ENCODE measurements around the gene FGD6. TPM values are rescaled to one million over a fixed set of nuclear protein-coding genes. Genes with fewer than 3 reads are reported as not detected.

The FGD6 gene
- total RNA-seq, 2 donors from 2014 or later, result 7.4 to 11.4 TPM

GRCh38 chr12:95073698-95074520 is 143.4 kb downstream of the FGD6 start:
- no peak for DNase-seq (ENCODE audit: low spot score)
- intact Hi-C loops (cut with DNase I), result no loop called here

GRCh38 chr12:95072900-95073697 is 144.2 kb downstream of the FGD6 start, which contains the start of gene NR2C1:
NR2C1 (minus strand) TSS chr12:95073618; CDS start chr12:95067384, 6,234 bp downstream.
- DNase-seq (ENCODE audit: low spot score), result peak; percentile 98
- intact Hi-C loops (cut with DNase I), result no loop called here

GRCh38 chr12:95070378-95070777 is 146.9 kb downstream of the FGD6 start:
- intact Hi-C loops (cut with DNase I), result no loop called here
- no peak for DNase-seq (ENCODE audit: low spot score)

GRCh38 chr12:95066091-95066855 is 151.0 kb downstream of the FGD6 start:
- intact Hi-C loops (cut with DNase I), result no loop called here
- no peak for DNase-seq (ENCODE audit: low spot score)

- intact Hi-C loops (cut with DNase I), result no loop called here
- DNase-seq (ENCODE audit: low spot score), result no peak
These were observed 156.3 kb downstream of the FGD6 start for GRCh38 chr12:95060951-95061350.

GRCh38 chr12:95059984-95060383 is 157.3 kb downstream of the FGD6 start:
- intact Hi-C loops (cut with DNase I), result no loop called here
- no peak for DNase-seq (ENCODE audit: low spot score)

GRCh38 chr12:95057424-95057823 is 159.8 kb downstream of the FGD6 start:
- DNase-seq (ENCODE audit: low spot score), result no peak
- intact Hi-C loops (cut with DNase I), result no loop called here

- DNase-seq (ENCODE audit: low spot score), result no peak
- intact Hi-C loops (cut with DNase I), result no loop called here
These were observed 162.2 kb downstream of the FGD6 start for GRCh38 chr12:95055057-95055456.

GRCh38 chr12:95054206-95054605 is 163.1 kb downstream of the FGD6 start:
- intact Hi-C loops (cut with DNase I), result no loop called here
- DNase-seq (ENCODE audit: low spot score), result no peak

GRCh38 chr12:95051241-95051640 is 166.0 kb downstream of the FGD6 start:
- intact Hi-C loops (cut with DNase I), result no loop called here
- no peak for DNase-seq (ENCODE audit: low spot score)

- intact Hi-C loops (cut with DNase I), result no loop called here
- no peak for DNase-seq (ENCODE audit: low spot score)
These were observed 179.4 kb downstream of the FGD6 start for GRCh38 chr12:95037906-95038305.

- no peak for DNase-seq (ENCODE audit: low spot score)
These were observed 182.5 kb downstream of the FGD6 start for GRCh38 chr12:95034750-95035149.

More at GRCh38 chr12:95034750-95035149, 182.5 kb downstream of the FGD6 start:
- intact Hi-C loops (cut with DNase I), result no loop called here

Other genes starting within 250 kb of the FGD6 start
- 10 to 100 TPM; 81.0 to 86.5 TPM for gene NDUFA12, start 213.8 kb downstream of the FGD6 start, total RNA-seq
- gene NR2C1, start 143.8 kb downstream of the FGD6 start, total RNA-seq, result 10 to 100 TPM; 23.9 to 28.6 TPM
- 10 to 100 TPM; 58.7 to 76.6 TPM for gene VEZT, start 340 bp upstream of the FGD6 start, total RNA-seq